ENCODE results near the gene POLRMT.

The POLRMT gene

DNA sequence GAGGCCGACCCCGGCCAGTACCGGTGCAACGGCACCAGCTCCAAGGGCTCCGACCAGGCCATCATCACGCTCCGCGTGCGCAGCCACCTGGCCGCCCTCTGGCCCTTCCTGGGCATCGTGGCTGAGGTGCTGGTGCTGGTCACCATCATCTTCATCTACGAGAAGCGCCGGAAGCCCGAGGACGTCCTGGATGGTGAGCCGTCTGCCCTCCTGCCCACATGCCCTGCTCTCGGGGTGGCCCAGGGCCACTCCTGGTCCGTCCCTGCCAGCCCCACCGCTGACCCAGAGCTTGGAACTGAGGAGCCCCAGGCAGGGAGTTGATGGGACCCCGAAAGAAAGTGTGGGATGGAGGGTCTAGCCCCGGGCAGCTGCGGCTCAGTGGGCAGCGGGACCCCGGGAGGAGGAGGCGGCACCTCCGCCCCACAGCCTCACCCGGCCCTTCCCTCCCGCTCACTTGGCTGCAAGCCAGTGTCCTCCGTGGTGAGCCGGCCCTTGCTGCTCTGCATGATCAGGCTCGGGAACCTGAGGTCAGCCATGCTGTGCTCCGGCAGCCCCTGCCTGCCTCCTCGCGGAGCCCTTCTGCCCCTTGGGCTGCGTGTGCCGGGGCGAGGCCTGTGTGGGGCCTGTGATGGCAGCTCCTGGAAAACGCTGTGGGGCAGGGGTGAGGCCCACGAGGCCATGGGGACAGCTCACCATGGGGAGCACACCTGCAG, 51.8 kb downstream of the POLRMT start:
- no peak for DNase-seq (ENCODE audit: low read depth in 3 of 3, low spot score in 1 of 3)

DNA sequence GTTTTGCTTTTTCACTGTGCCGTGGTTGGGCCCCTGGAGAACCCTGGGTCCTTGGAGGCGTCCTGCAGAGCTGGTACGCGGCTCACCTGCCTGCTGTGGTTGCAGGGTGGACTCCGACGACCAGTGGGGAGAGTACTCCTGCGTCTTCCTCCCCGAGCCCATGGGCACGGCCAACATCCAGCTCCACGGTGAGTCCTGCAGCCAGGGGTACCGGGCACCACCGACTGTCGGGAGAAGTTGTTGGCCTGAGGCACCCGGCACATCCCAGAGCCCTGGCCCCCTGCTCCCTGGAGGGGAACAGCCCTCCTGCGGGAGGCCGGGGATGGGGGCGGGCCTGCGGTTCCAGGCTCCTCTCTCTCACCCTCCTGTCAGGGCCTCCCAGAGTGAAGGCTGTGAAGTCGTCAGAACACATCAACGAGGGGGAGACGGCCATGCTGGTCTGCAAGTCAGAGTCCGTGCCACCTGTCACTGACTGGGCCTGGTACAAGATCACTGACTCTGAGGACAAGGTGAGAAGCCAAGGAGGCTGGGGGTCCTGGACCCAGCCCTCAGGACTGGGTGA, 53.0 kb downstream of the POLRMT start:
- DNase-seq (ENCODE audit: low read depth in 3 of 3, low spot score in 1 of 3) = no peak

DNA sequence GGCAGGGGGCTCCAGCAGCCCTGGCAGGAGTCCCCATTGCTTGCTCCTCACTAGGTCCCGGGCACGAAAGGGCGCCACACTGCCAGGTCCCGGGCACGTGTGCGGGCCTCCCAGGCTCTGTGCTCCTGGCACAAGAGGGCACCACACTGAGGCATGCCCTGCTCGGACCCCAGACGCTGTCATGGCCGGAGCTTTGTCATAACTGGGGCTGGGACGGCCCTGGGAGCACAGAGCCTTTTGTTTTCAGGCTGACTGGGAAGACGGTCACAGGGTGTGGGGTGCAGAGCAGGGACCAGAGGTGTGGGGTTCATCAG, 53.5 kb downstream of the POLRMT start:
- no peak for DNase-seq (ENCODE audit: low read depth in 3 of 3, low spot score in 1 of 3)

DNA sequence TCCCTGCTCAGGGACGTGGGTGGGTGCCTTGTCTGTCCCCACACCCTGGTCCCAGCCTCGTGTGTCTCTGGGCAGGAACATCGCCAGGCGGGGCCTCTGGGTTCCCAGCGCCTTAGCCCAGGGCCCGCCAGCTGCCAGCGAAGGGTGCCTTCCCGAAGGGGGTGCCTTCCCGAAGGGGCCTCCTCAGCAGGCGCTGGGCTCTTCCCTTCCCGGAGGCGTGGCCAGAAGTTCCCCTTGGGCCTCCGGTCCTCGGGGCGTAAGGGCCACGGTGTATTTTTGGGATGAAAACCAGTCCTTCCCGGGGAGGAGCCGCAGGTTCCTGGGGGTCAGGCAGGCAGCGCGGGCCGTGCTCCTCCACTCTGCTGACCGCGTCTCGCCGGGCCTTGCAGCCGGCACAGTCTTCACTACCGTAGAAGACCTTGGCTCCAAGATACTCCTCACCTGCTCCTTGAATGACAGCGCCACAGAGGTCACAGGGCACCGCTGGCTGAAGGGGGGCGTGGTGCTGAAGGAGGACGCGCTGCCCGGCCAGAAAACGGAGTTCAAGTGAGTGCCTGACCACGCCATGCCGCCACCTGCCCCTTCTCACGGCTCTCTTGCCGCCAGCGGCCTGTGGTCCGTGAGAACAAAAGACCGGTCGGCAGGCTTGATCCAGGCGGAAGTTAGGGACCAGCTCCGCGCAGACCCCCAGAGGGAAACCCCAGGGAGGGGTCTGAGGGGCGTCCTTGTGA, 54.1 kb downstream of the POLRMT start:
- DNase-seq (ENCODE audit: low read depth in 3 of 3, low spot score in 1 of 3) = no peak

DNA sequence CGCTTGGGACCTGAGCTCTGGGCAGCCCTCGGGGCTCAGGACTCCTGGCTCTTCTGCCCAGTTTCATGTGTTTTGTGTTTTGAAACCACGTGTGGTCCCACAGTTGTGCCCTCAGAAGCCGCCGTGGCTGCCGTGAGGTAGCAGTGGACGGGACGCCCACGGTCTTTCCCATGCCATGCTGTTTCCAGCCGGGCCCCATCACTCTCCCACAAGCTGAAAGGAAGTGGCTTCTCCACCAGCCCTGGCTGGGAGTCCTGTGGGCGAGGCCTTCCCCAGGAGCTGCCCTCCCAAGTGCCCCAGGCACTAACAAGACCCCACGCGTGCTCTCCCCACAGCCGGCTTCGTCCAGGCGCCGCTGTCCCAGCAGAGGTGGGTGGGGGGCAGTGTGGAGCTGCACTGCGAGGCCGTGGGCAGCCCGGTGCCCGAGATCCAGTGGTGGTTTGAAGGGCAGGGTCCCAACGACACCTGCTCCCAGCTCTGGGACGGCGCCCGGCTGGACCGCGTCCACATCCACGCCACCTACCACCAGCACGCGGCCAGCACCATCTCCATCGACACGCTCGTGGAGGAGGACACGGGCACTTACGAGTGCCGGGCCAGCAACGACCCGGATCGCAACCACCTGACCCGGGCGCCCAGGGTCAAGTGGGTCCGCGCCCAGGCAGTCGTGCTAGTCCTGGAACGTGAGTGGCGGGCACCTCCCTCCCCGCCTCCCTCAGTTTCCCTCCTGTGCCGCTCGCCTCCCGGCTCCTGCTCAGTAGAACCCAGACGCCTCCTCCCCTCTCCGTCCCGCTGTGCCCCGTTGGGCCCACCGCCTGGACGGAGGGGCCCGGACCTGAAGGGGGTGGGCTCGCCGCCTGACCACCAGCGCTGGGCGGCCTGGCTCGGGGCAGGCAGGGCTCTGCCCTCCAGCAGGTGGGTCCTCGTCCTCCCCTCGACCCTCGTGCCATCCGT, 55.6 kb downstream of the POLRMT start:
- no peak for DNase-seq (ENCODE audit: low read depth in 3 of 3, low spot score in 1 of 3)

DNA sequence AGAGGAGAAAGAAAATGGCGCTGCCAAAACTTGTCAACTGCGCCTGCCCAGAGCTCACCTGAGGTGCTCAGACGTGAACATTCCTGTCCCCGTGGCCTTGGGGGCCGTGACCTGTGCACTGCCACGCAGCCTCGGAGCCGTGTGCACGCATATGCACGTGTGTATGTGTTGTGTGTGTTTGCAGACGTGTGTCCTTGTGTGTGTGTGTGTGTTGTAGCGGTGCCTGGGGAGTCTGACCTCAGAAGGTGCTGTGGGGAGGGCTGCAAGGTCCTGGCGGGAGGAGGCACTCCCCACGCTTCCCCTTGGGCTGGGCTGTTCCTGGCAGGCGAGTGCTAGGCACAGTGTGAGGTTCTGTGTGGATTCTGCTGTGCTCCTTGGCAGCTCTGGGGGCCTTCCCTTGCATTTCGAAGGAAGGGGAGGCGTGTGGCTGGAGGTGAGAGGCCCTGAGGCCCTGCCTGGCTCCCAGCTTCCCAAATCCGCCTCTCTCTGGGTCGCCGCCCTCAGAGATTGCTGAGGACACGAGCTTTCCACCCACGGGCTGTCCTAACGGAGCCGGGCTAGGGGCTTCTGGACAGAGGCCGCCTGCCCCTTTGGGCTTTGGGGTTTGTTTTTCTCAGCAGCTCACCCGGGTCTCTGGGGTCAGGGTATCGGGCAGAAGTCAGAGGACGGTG, 56.4 kb downstream of the POLRMT start:
- no peak for DNase-seq (ENCODE audit: low read depth in 3 of 3, low spot score in 1 of 3)

DNA sequence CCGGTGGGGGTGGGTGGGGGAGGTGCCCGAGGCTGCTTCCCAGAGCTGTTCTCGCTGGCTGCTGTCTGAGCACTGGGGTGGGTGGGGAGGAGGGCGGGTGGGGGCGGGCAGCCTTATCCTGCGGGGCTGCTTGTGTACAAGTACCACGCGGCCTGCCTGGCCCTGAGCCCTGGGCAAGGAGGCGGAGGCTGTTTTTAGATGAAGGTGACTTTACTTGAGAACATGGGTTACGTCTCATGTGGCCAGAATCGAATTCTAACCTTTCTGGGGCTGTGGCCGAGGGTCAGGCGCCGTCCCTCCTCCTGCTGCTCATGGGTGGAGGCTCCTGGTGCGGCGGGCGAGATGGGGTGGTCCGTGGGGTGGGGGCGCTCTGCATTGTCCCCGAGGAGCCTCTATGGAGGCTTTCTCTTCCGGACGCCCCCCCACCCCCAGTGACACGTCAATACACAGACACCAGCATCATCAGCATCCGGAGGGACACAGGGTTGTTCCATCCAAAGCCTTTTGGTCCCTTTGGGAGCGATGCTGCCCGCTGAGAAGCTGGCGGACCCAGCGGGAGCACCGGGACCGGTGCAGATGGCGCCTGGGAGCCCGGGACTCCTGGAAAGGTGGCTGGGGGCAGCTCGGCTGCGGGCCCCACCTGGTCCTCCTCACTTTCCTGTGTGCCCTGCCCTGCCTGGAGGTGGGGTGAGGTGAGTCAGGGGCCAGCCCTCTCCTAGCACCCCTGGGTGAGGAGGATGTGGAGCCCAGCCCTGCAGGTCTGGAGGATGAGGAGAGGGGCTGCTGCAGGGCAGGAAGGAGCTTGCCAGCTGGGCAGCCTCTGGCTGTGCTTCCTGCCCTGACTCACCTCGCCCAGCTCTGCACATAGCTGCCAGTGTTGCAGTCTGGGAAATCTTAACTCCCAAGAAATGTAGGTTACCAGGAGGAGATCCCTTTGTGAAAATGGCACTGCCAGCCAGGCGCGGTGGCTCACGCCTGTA, 57.5 kb downstream of the POLRMT start:
- DNase-seq (ENCODE audit: low read depth in 3 of 3, low spot score in 1 of 3) = no peak

DNA sequence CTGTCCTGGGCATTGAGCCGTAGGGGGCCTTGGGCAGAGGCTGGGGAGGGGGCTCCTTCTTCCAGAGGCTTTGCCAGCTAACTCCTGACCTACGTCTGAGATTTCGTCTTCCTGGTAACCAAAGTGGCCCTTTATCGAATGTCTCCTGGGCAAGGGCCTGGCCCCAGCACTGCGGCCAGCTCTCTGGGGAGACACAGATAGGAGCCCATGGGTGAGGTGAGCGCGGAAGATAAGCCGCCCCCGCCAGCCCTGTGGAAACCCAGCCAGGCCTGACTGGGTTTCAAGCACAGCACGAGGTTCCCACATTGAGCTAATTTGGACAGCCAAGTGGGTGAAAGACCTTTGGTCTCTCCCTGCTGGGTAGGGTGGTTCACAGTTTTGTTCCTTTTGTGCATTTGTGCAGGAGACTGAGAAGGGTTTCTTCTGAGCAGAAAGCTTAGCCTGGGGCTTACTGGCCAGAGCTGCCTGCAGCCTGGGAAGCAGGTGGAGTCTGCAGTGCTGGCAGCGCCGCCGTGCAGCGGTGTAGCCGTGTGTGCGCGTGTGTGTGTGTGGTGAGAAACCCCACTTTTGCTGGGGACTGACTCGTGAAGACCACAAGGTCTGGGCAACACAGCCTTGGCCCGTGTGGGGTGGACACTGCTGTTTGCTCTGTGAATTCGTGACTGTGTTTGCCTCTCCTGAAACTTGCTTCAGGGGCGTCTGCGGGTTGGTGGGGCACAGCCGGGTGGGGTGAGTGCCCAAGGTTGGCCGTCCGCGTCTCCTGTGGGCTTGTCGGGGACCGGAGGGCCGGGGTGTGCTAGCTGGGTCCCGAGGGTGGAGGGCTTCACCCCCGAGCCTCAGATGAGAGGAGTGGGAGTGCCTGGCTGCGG, 58.4 kb downstream of the POLRMT start:
- DNase-seq (ENCODE audit: low read depth in 3 of 3, low spot score in 1 of 3) = no peak

DNA sequence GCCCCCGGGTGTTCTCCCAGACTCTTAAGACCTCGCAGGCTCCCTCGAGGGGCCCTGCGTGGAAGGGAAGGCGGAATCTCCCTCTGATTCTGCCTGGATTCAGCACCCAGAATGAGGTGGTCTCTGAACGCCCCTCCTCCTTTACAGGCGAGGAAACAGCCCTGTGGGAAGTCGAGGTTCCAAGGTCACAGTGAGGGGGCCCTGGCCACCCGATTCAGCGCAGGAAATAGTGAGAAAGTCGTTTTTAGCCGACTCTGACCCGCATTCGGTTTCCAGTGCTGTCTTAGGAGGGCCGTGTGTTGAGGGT, 59.9 kb downstream of the POLRMT start:
- DNase-seq (ENCODE audit: low read depth in 3 of 3, low spot score in 1 of 3) = no peak

DNA sequence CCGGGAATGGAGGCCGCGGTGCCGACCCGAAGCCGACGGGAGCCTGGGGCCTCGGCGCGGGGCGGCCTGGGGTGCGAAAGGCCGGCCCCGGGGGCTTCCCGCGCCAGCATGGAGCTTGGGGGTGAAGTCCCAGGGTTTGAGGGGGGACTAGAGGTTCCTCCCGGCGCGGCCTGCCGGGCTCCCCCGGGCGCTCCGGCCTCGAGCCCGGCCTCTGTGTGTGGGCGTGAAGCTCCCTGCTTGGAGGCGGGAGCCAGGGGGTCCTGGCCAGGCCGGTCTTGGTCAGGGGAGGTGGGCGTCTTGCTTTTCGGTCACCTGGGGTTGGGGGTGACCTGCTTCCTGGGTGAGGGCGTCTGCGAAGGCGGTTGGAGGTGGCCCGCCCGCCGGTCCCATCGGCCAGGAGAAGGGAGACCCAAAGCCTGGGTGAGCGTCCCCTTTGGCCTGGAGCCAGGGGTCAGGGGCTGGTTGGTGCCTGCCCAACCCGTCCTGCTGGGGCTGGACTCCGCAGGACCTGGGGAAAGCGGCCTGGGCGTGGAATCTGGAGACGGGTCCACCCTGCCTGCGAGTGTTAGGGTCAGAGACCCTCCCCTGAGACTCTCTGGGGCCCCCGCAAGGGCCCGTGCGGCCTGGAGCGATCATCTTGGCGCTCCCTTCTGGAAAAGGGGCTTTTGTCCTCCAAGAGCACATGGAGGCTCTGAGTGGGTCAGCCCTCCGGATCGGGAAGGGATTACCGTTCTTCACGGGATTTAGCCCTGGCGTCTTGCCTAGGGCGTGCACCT, 60.4 kb downstream of the POLRMT start:
- DNase-seq (ENCODE audit: low read depth in 3 of 3, low spot score in 1 of 3) = no peak

DNA sequence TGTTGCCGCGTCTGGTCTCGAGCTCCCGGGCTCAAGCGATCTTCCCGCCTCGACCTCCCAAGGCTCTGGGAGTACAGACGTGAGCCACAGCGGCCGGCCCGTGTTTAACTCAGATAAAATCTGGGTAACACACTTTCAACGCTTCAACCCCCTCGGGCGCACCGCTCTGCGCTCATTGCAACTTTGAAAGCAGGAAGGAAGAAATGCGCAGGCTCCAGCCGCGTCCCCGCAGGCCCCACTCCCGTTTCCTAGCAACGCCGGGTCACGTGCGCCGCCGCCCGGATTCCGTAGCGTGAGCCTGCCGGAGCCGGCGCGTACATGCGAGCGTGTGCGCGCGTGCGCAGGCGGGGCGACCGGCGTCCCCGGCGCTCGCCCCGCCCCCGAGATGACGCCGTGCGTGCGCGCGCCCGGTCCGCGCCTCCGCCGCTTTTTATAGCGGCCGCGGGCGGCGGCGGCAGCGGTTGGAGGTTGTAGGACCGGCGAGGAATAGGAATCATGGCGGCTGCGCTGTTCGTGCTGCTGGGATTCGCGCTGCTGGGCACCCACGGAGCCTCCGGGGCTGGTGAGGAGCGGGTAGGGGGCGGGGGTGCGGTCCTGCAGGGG, 61.1 kb downstream of the POLRMT start, which contains the start of gene BSG:
TSS of gene BSG (plus strand) at position 457 of the 603 bp plus-strand sequence. CDS start at position 496, 39 bp downstream.
- DNase-seq (ENCODE audit: low read depth in 3 of 3, low spot score in 1 of 3) = peak; percentile 94 to 96 (median 96)

DNA sequence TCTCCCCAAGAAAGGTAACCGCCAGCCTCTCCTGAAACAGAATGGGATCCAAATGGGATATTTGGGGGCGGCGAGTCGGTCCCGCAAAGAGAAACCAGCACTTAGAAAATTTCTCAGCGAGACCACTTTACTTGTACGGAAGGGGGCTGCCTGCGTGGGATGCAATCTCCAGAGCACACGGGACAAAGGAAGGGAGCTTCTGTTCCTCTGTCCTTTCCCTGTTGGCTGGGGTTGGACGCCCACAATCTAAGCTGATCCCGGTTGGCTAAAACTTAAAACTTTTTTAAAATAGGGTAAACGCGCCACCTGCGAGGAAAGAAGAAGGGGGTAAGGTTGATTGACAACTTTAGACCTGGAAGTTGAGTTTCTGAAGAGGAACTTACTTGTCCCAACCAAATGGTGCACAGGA, 61.8 kb downstream of the POLRMT start:
- no peak for DNase-seq (ENCODE audit: low read depth in 3 of 3, low spot score in 1 of 3)

DNA sequence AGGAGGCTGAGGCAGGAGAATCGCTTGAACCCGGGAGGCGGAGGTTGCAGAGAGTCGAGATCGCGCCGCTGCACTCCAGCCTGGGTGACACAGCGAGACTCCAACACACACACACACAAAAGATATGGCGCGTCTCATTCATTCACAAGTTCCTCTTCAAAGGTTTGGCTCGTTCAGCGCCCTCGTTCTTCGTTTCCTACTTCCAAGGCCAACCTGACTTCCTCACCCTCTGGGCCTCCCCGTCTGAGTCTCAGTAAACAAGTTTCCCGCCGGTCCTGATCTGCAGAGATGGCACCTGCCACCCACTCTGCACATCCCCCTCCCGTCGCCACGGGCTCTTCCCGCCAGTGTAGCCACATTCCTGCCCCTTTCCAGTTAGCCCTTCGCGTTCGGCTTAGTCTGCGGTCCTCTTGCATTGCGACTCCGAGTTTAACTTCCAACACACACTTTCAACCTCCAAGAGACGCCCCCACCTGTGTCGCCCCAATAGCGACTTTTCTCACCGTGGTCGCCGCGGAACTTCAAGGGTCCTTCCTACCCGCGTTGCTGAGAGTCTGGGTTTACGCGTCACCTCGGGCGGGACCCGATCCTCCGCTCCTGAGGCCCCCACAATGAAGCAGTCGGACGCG, 62.3 kb downstream of the POLRMT start:
- DNase-seq (ENCODE audit: low read depth in 3 of 3, low spot score in 1 of 3) = no peak

DNA sequence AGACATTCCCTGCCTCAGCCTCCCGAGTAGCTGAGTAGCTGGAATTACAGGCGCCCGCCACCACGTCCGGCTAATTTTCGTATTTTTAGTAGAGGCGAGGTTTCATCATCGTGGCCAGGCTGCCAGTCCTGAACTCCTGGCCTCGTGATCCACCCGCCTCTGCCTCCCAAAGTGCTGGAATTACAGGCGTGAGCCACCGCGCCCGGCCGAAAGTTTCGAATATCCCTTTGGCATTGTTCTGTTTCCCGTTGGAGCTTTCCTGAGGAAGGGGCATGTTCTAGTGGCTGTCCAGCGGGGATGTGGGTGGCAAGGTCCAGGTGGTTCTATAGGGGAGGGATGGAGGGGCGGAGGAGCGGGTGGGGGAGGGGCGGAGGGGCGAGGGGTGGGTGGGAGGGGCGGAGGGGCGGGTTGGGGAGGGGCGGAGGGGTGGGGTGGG, 63.1 kb downstream of the POLRMT start:
- DNase-seq (ENCODE audit: low read depth in 3 of 3, low spot score in 1 of 3) = no peak

DNA sequence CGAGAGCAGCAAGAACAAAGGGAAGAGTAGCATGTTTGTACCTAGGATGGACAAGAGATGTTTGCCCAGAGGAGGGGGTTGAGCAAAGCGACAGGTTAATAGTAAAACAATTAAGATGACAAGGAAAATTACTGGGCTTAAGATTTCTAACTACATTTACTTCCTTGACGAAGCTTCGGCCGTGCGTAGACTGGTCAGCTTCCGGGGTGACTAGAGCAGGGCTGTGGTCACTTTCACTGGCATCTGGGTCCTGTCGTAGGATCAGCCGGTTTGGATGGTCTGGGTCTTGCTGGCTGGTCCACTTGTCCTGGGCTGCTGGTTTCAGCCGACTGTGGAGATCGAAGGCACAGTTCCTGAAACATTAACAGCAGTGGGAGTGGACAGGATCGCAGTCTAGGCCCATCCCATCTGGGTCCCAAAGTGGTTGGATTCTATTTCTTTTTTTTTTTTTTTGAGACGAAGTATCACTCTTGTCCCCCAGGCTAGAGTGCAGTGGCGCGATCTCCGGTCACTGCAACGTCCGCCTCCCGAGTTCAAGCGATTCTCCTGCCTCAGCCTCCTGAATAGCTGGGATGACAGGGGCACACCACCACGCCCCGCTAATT, 65.9 kb downstream of the POLRMT start:
- DNase-seq (ENCODE audit: low read depth in 3 of 3, low spot score in 1 of 3) = no peak
